DND-41 (cell line): ENCODE data around the gene MAP3K15.
"Not testable (repeated sequence)": the region's sequence is repeated elsewhere in the genome, so short reads cannot be mapped to it uniquely, and the experiment has no call there.

ENCODE experiments used
- ATAC-seq: fragments of 200-7000 bp; cut with Tn5 transposase; 3 replicates; pipeline ENCODE4 v1.9.1; 2021; ENCODE audit warnings: low read depth; ENCODE audit not compliant: insufficient read depth
- DNase-seq: peaks from one replicate; pipeline ENCODE4 v3.0.0-alpha.2; 2020
- H2AFZ ChIP-seq: 2 replicates; pipeline ENCODE4 v1.6.0; 2012; ENCODE audit warnings: low read depth, low read length
- H3K27ac ChIP-seq: 2 replicates; pipeline ENCODE4 v1.5.1; 2012; ENCODE audit warnings: low read length, inconsistent platforms
- H3K27me3 ChIP-seq: fragments of 200-600 bp; sonication (generic); 2 replicates; pipeline ENCODE4 v1.6.0; 2012; ENCODE audit warnings: low read length, mild to moderate bottlenecking, inconsistent platforms; ENCODE audit not compliant: insufficient read depth, poor library complexity
- H3K36me3 ChIP-seq: 2 replicates; pipeline ENCODE4 v1.5.1; 2012; ENCODE audit warnings: low read length, inconsistent platforms; ENCODE audit not compliant: insufficient read depth
- H3K4me1 ChIP-seq: 2 replicates; pipeline ENCODE4 v1.5.1; 2012; ENCODE audit warnings: mild to moderate bottlenecking, low read length; ENCODE audit not compliant: insufficient read depth
- H3K4me2 ChIP-seq: 2 replicates; pipeline ENCODE4 v1.6.0; 2012; ENCODE audit warnings: mild to moderate bottlenecking, moderate library complexity, low read length, inconsistent platforms; ENCODE audit not compliant: insufficient read depth
- H3K4me3 ChIP-seq, 2 experiments: fragments of 200-600 bp in 1 of 2; shearing (Covaris generic) in 1 of 2; 2 replicates each; pipeline ENCODE4 v1.5.1; 2012 to 2016; ENCODE audit warnings: inconsistent platforms in 2 of 2, low read length in 2 of 2, mild to moderate bottlenecking in 2 of 2, low read depth in 1 of 2, moderate library complexity in 1 of 2
- H3K79me2 ChIP-seq: 2 replicates; pipeline ENCODE4 v1.6.0; 2012; ENCODE audit warnings: low read length, inconsistent platforms; ENCODE audit not compliant: insufficient read depth
- H3K9ac ChIP-seq: 2 replicates; pipeline ENCODE4 v1.6.0; 2012; ENCODE audit warnings: low read depth, mild to moderate bottlenecking, inconsistent platforms, low read length, moderate library complexity
- H3K9me3 ChIP-seq: 2 replicates; pipeline ENCODE4 v1.5.1; 2012; ENCODE audit warnings: low read length, moderate library complexity, mild to moderate bottlenecking, inconsistent platforms; ENCODE audit not compliant: insufficient read depth, severe bottlenecking
- H4K20me1 ChIP-seq: 2 replicates; pipeline ENCODE4 v1.6.0; 2012; ENCODE audit warnings: low read length; ENCODE audit not compliant: insufficient read depth
- CTCF ChIP-seq: IDR thresholded peaks from 2 replicates; pipeline ENCODE4 v1.5.1; 2012; ENCODE audit warnings: borderline replicate concordance, low read length, moderate library complexity, mild to moderate bottlenecking; ENCODE audit not compliant: poor library complexity, severe bottlenecking; ENCODE audit errors: extremely low read depth
- EZH2 ChIP-seq: IDR thresholded peaks from 3 replicates; pipeline ENCODE4 v1.6.1; 2012; ENCODE audit warnings: borderline replicate concordance, low read depth, mild to moderate bottlenecking, moderate library complexity, low read length, inconsistent platforms; ENCODE audit not compliant: severe bottlenecking

Gene MAP3K15

GRCh38 chrX:19515615-19516105 lies 352 bp upstream of the MAP3K15 start:
- H3K4me3 ChIP-seq: no peak overlapping the region
- no peaks in the 10 kb centered on the region for H3K9me3 ChIP-seq
- no peak overlapping the region for H3K27ac ChIP-seq
- DNase-seq (no peak), ATAC-seq (no peak)
- H2AFZ ChIP-seq: no peak overlapping the region
- no peaks in the 10 kb centered on the region for H4K20me1 ChIP-seq
- H3K27me3 ChIP-seq: no peaks in the 10 kb centered on the region
- H3K79me2 ChIP-seq: no peaks in the 10 kb centered on the region
- H3K9ac ChIP-seq: no peak overlapping the region
- H3K4me1 ChIP-seq: no peaks in the 10 kb centered on the region
- no peak overlapping the region for H3K4me2 ChIP-seq
- TF ChIP-seq CTCF (no peak), EZH2 (no peak)
- H3K36me3 ChIP-seq: no peaks in the 10 kb centered on the region

GRCh38 chrX:19513383-19513782 lies 1.9 kb downstream of the MAP3K15 start:
- H2AFZ ChIP-seq: no peak overlapping the region

GRCh38 chrX:19512961-19513360 lies 2.3 kb downstream of the MAP3K15 start:
- no peaks in the 10 kb centered on the region for H3K9me3 ChIP-seq
- H3K27me3 ChIP-seq: no peaks in the 10 kb centered on the region
- H2AFZ ChIP-seq: no peak overlapping the region
- no peaks in the 10 kb centered on the region for H4K20me1 ChIP-seq
- no peak overlapping the region for H3K27ac ChIP-seq
- no peaks in the 10 kb centered on the region for H3K36me3 ChIP-seq
- no peak overlapping the region for H3K9ac ChIP-seq
- TF ChIP-seq EZH2 (no peak), CTCF (no peak)
- H3K4me1 ChIP-seq: no peaks in the 10 kb centered on the region
- DNase-seq: no peak
- H3K4me3 ChIP-seq: no peak overlapping the region
- H3K79me2 ChIP-seq: no peaks in the 10 kb centered on the region
- no peak for ATAC-seq
- no peak overlapping the region for H3K4me2 ChIP-seq

More at GRCh38 chrX:19513383-19513782, 1.9 kb downstream of the MAP3K15 start:
- no peak for ATAC-seq
- H3K27ac ChIP-seq: no peak overlapping the region
- no peak overlapping the region for H3K4me2 ChIP-seq
- H4K20me1 ChIP-seq: no peaks in the 10 kb centered on the region
- no peak for TF ChIP-seq CTCF
- no peak for TF ChIP-seq EZH2
- DNase-seq: no peak
- H3K79me2 ChIP-seq: no peaks in the 10 kb centered on the region
- no peaks in the 10 kb centered on the region for H3K36me3 ChIP-seq
- H3K9me3 ChIP-seq: no peaks in the 10 kb centered on the region
- H3K9ac ChIP-seq: no peak overlapping the region
- H3K27me3 ChIP-seq: no peaks in the 10 kb centered on the region
- H3K4me1 ChIP-seq: no peaks in the 10 kb centered on the region
- no peak overlapping the region for H3K4me3 ChIP-seq

GRCh38 chrX:19512359-19512758 lies 2.9 kb downstream of the MAP3K15 start:
- Histone ChIP-seq H3K4me1 (no peaks in the 10 kb centered on the region), H3K27ac (no peak overlapping the region), H3K9me3 (no peaks in the 10 kb centered on the region), H3K27me3 (no peaks in the 10 kb centered on the region), H2AFZ (no peak overlapping the region), H3K79me2 (no peaks in the 10 kb centered on the region), H3K4me3 (no peak overlapping the region), H4K20me1 (no peaks in the 10 kb centered on the region), H3K4me2 (no peak overlapping the region), H3K9ac (no peak overlapping the region), H3K36me3 (no peaks in the 10 kb centered on the region)
- no peak for ATAC-seq
- no peak for DNase-seq
- no peak for TF ChIP-seq EZH2
- no peak for TF ChIP-seq CTCF

GRCh38 chrX:19511796-19512195 lies 3.5 kb downstream of the MAP3K15 start:
- H3K9me3 ChIP-seq, H4K20me1 ChIP-seq, H3K36me3 ChIP-seq, H3K27me3 ChIP-seq, DNase-seq, H3K4me3 ChIP-seq, H3K9ac ChIP-seq, H2AFZ ChIP-seq, H3K79me2 ChIP-seq, ATAC-seq, H3K4me1 ChIP-seq, H3K27ac ChIP-seq, H3K4me2 ChIP-seq: not testable (repeated sequence)
